Uterus (tissue), 4 donors: ENCODE data around the gene CCNY. TPM values are rescaled to one million over a fixed set of nuclear protein-coding genes. Genes with fewer than 3 reads are reported as not detected.

ENCODE experiments used
- DNase-seq, 2 donors: peaks; one replicate each; pipeline ENCODE4 v3.0.0-alpha.2; 2019 to 2020
- H3K27ac ChIP-seq, 2 donors: fragments of 200-600 bp; sonication (generic); 1 replicate in 1 of 2; 2 replicates in 1 of 2; pipeline ENCODE4 v1.5.1; 2016 to 2018
- H3K27me3 ChIP-seq, 2 donors: fragments of 200-600 bp; sonication (generic); one replicate each; pipeline ENCODE4 v1.5.1; 2018 to 2019; ENCODE audit warnings: control low read depth in 1 of 2
- H3K36me3 ChIP-seq, 2 donors: fragments of 200-600 bp; sonication (generic); one replicate each; pipeline ENCODE4 v1.5.1; 2019; ENCODE audit warnings: control low read depth in 1 of 2
- H3K4me1 ChIP-seq, 2 donors: fragments of 200-600 bp; sonication (generic); one replicate each; pipeline ENCODE4 v1.5.1; 2018 to 2019; ENCODE audit warnings: control low read depth in 1 of 2
- H3K4me3 ChIP-seq, 2 donors: fragments of 200-600 bp; sonication (generic); 1 replicate in 1 of 2; 2 replicates in 1 of 2; pipeline ENCODE4 v1.5.1; 2018 to 2019; ENCODE audit warnings: mild to moderate bottlenecking in 1 of 2
- H3K9me3 ChIP-seq, 2 donors: fragments of 200-600 bp; sonication (generic); one replicate each; pipeline ENCODE4 v1.5.1; 2019; ENCODE audit warnings: control low read depth in 1 of 2
- CTCF ChIP-seq, 4 experiments: fragments of 200-600 bp in 2 of 4; fragments of 450-650 bp in 2 of 4; sonication (generic) in 2 of 4; IDR thresholded peaks; one replicate each; pipeline ENCODE4 v1.5.1; 2016 to 2019; ENCODE audit warnings: antibody characterized with exemption in 4 of 4, mild to moderate bottlenecking in 2 of 4, moderate library complexity in 1 of 4
- POLR2A ChIP-seq, 2 donors: fragments of 450-650 bp; IDR thresholded peaks; one replicate each; pipeline ENCODE4 v1.6.1; 2016; ENCODE audit warnings: antibody characterized with exemption in 2 of 2, mild to moderate bottlenecking in 1 of 2, moderate library complexity in 1 of 2
- intact Hi-C: fragments of 100-400 bp; cut with DNase I; formaldehyde crosslinking; loops from one replicate; pipeline ENCODE4 v1.15.1; 2023; ENCODE audit warnings: low total_unique reads
- total RNA-seq, 4 donors: library from RNA; depleted of rRNA in 3 of 4; stranded (reverse); fragments of >200 nt in 3 of 4; gene quantifications; one replicate each; pipeline versions ENCODE4 v1.1.0 to v1.2.4, GENCODE V29; 2014 to 2023
- donor health status: DM: yes; HTN: yes; CAD: no.

Gene CCNY
- total RNA-seq, 4 donors from 2014 or later: 28.2 to 79.2 (median 46.2) TPM

GRCh38 chr10:35463105-35463867, 127.0 kb downstream of the CCNY start:
- Histone ChIP-seq H3K36me3 (no peaks in the 10 kb centered on the region), H3K27ac (peak overlapping the region in 1 of 2 donors; percentile 36), H3K9me3 (no peaks in the 10 kb centered on the region), H3K27me3 (no peaks in the 10 kb centered on the region), H3K4me3 (no peak overlapping the region), H3K4me1 (peaks cover 5 to 7% of the 10 kb centered on the region in 2 donors)
- intact Hi-C loops: no loop called here
- no peak for TF ChIP-seq CTCF (IDR thresholded peaks at IDR 0.05)
- TF ChIP-seq POLR2A (IDR thresholded peaks at IDR 0.05): no peak
- no peak for DNase-seq

- no peak for DNase-seq
- intact Hi-C loops: no loop called here
- H3K4me3 ChIP-seq: no peak overlapping the region
- H3K4me1 ChIP-seq: peaks cover 5 to 7% of the 10 kb centered on the region in 2 donors
- H3K27ac ChIP-seq: peak overlapping the region in 1 of 2 donors; percentile 36
- no peaks in the 10 kb centered on the region for H3K9me3 ChIP-seq
- H3K27me3 ChIP-seq: no peaks in the 10 kb centered on the region
- no peaks in the 10 kb centered on the region for H3K36me3 ChIP-seq
- no peak for TF ChIP-seq POLR2A (IDR thresholded peaks at IDR 0.05)
These were observed 127.6 kb downstream of the CCNY start for GRCh38 chr10:35463878-35464277.

GRCh38 chr10:35464825-35465456, 128.6 kb downstream of the CCNY start:
- DNase-seq: no peak
- no peaks in the 10 kb centered on the region for H3K9me3 ChIP-seq
- H3K36me3 ChIP-seq: no peaks in the 10 kb centered on the region
- no peak overlapping the region for H3K4me3 ChIP-seq
- H3K27me3 ChIP-seq: no peaks in the 10 kb centered on the region
- H3K4me1 ChIP-seq: peaks cover 5 to 7% of the 10 kb centered on the region in 2 donors
- TF ChIP-seq POLR2A (IDR thresholded peaks at IDR 0.05): no peak
- no peak for TF ChIP-seq CTCF (IDR thresholded peaks at IDR 0.05)
- intact Hi-C loops: no loop called here
- no peak overlapping the region for H3K27ac ChIP-seq

- Histone ChIP-seq H3K27me3 (no peaks in the 10 kb centered on the region), H3K27ac (no peak overlapping the region), H3K4me1 (peaks cover 7 to 9% of the 10 kb centered on the region in 2 donors), H3K9me3 (no peaks in the 10 kb centered on the region), H3K36me3 (no peaks in the 10 kb centered on the region), H3K4me3 (no peak overlapping the region)
- TF ChIP-seq POLR2A (IDR thresholded peaks at IDR 0.05) (no peak), CTCF (IDR thresholded peaks at IDR 0.05) (no peak)
- intact Hi-C loops: no loop called here
- no peak for DNase-seq
These were observed 129.4 kb downstream of the CCNY start for GRCh38 chr10:35465673-35466072.

- Histone ChIP-seq H3K36me3 (no peaks in the 10 kb centered on the region), H3K4me3 (no peak overlapping the region), H3K27ac (no peak overlapping the region), H3K4me1 (peaks cover 7 to 11% of the 10 kb centered on the region in 2 donors), H3K27me3 (no peaks in the 10 kb centered on the region), H3K9me3 (no peaks in the 10 kb centered on the region)
- no peak for DNase-seq
- intact Hi-C loops: no loop called here
- TF ChIP-seq POLR2A (IDR thresholded peaks at IDR 0.05) (no peak), CTCF (IDR thresholded peaks at IDR 0.05) (no peak)
These were observed 129.9 kb downstream of the CCNY start for GRCh38 chr10:35466170-35466569.
